HG02840 (cell line): Measurements from ENCODE around the gene TWIST2.

ENCODE experiments used
- ATAC-seq: cut with Tn5 transposase; IDR thresholded peaks from one replicate; pipeline ENCODE4 v1.9.1; 2021; ENCODE audit warnings: mild to moderate bottlenecking, moderate library complexity, moderate number of reproducible peaks; ENCODE audit not compliant: unreplicated experiment, low FRiP score

Gene TWIST2

GRCh38 chr2:238928520-238929241 is 80.8 kb downstream of the TWIST2 start:
- no peak for ATAC-seq

- no peak for ATAC-seq
These were observed 81.6 kb downstream of the TWIST2 start for GRCh38 chr2:238929242-238930081.

- ATAC-seq, result no peak
These were observed 82.3 kb downstream of the TWIST2 start for GRCh38 chr2:238930216-238930615.

- no peak for ATAC-seq
These were observed 88.5 kb downstream of the TWIST2 start for GRCh38 chr2:238936162-238937052.

GRCh38 chr2:238938003-238938400 is 90.1 kb downstream of the TWIST2 start:
- no peak for ATAC-seq

- no peak for ATAC-seq
These were observed 90.6 kb downstream of the TWIST2 start for GRCh38 chr2:238938401-238939055.

GRCh38 chr2:238939074-238939473 is 91.2 kb downstream of the TWIST2 start:
- ATAC-seq, result no peak

GRCh38 chr2:238939521-238940403 is 91.9 kb downstream of the TWIST2 start:
- no peak for ATAC-seq

- no peak for ATAC-seq
These were observed 92.9 kb downstream of the TWIST2 start for GRCh38 chr2:238940806-238941205.

GRCh38 chr2:238941262-238941792 is 93.4 kb downstream of the TWIST2 start:
- no peak for ATAC-seq

GRCh38 chr2:238942080-238942725 is 94.3 kb downstream of the TWIST2 start:
- ATAC-seq, result no peak

- ATAC-seq, result no peak
These were observed 94.9 kb downstream of the TWIST2 start for GRCh38 chr2:238942726-238943300.

GRCh38 chr2:238943338-238944067 is 95.6 kb downstream of the TWIST2 start:
- ATAC-seq, result no peak

- ATAC-seq, result no peak
These were observed 97.7 kb downstream of the TWIST2 start for GRCh38 chr2:238945433-238946150.

- ATAC-seq, result no peak
These were observed 98.7 kb downstream of the TWIST2 start for GRCh38 chr2:238946318-238947242.

GRCh38 chr2:238947243-238947760 is 99.4 kb downstream of the TWIST2 start:
- ATAC-seq, result no peak
